RWPE1 (cell line): ENCODE results near the gene EIF3A.
"Not testable (repeated sequence)": the region's sequence is repeated elsewhere in the genome, so short reads cannot be mapped to it uniquely, and the experiment has no call there.

Source experiments
- CTCF ChIA-PET: fragments of 350-600 bp; sonication (Branson Sonifier 250); formaldehyde crosslinking; extraction: SDS; loops from one replicate; lab custom pipeline; 2021; lab: Yijun Ruan, JAX
- POLR2A ChIA-PET: fragments of 400-600 bp; formaldehyde crosslinking; extraction: SDS; loops from one replicate; lab custom pipeline; 2020; ENCODE audit warnings: antibody characterized with exemption; ENCODE audit not compliant: low non-redundant PET; lab: Yijun Ruan, JAX
- DNase-seq: peaks from one replicate; pipeline ENCODE4 v3.0.0; 2012; ENCODE audit warnings: low spot score
- H3K27ac ChIP-seq: fragments of 450-650 bp; 2 replicates; pipeline ENCODE4 v1.5.1; 2017
- CTCF ChIP-seq: fragments of 450-650 bp; conservative IDR thresholded peaks from 2 replicates; pipeline ENCODE4 v1.5.1; 2017; ENCODE audit warnings: low read depth, mild to moderate bottlenecking

Gene EIF3A

GRCh38 chr10:119112056-119112455 is 31.4 kb upstream of the EIF3A start:
- H3K27ac ChIP-seq = no peak overlapping the region
- CTCF ChIA-PET = interaction anchor here (0.7 kb wide), 1 partner anchor 728 kb away, joined by 4 read pairs; no protein-coding TSS in a partner anchor

GRCh38 chr10:119107771-119108170 is 27.2 kb upstream of the EIF3A start:
- CTCF ChIA-PET, POLR2A ChIA-PET, DNase-seq, H3K27ac ChIP-seq: not testable (repeated sequence)

More at GRCh38 chr10:119112056-119112455, 31.4 kb upstream of the EIF3A start:
- no peak for DNase-seq
- POLR2A ChIA-PET = no interaction called here
- TF ChIP-seq CTCF = no peak

- H3K27ac ChIP-seq, DNase-seq, CTCF ChIA-PET: not testable (repeated sequence)
- POLR2A ChIA-PET = interaction anchor here (0.8 kb wide), 1 partner anchor 24 kb away, joined by 5 read pairs; no protein-coding TSS in a partner anchor
These were observed 26.5 kb upstream of the EIF3A start for GRCh38 chr10:119107106-119107505.

GRCh38 chr10:119105899-119106298 is 25.3 kb upstream of the EIF3A start:
- CTCF ChIA-PET, DNase-seq, POLR2A ChIA-PET: not testable (repeated sequence)
- H3K27ac ChIP-seq = peak overlapping the region; percentile 30; the same call in 1 of the 2 replicates

- CTCF ChIA-PET = no interaction called here
- TF ChIP-seq CTCF = no peak
- peak overlapping the region; percentile 91; the same call in 1 of the 2 replicates for H3K27ac ChIP-seq
- DNase-seq = no peak
- POLR2A ChIA-PET = interaction anchor here (0.6 kb wide), 1 partner anchor 38 kb away, joined by 3 read pairs; no protein-coding TSS in a partner anchor
These were observed 24.5 kb upstream of the EIF3A start for GRCh38 chr10:119105155-119105554.

GRCh38 chr10:119104654-119105015 is 24.0 kb upstream of the EIF3A start:
- peak overlapping the region; percentile 91 for H3K27ac ChIP-seq
- POLR2A ChIA-PET = interaction anchor here (0.6 to 0.8 kb wide), 2 partner anchors 20 to 38 kb away, joined by 3 to 4 read pairs; no protein-coding TSS in a partner anchor
- DNase-seq = no peak
- no peak for TF ChIP-seq CTCF
- CTCF ChIA-PET = interaction anchor here (0.6 kb wide), 1 partner anchor 480 kb away, joined by 3 read pairs; no protein-coding TSS in a partner anchor

- CTCF ChIA-PET = interaction anchor here (0.6 to 1.1 kb wide), 2 partner anchors 21 to 481 kb away, joined by 3 to 4 read pairs; no protein-coding TSS in a partner anchor
These were observed 23.5 kb upstream of the EIF3A start, which contains the start of gene DENND10 for GRCh38 chr10:119103903-119104653. DENND10 (plus strand) TSS chr10:119104113; CDS start chr10:119104143, 30 bp downstream.

More at GRCh38 chr10:119103903-119104653, 23.5 kb upstream of the EIF3A start, which contains the start of gene DENND10:
- POLR2A ChIA-PET = interaction anchor here (0.8 to 1.0 kb wide), 2 partner anchors 20 to 22 kb away, joined by 3 to 4 read pairs; no protein-coding TSS in a partner anchor
- H3K27ac ChIP-seq = peak within 1 kb of the TSS; percentile 91
- DNase-seq = peak; percentile 99
- TF ChIP-seq CTCF = no peak
